PC-3 (cell line): Measurements from ENCODE around the gene FNDC10. TPM values are rescaled to one million over a fixed set of nuclear protein-coding genes. Genes with fewer than 3 reads are reported as not detected.

ENCODE experiments used
- ATAC-seq: fragments of 200-7000 bp; cut with Tn5 transposase; 2 replicates; pipeline ENCODE4 v1.9.1; 2020; ENCODE audit warnings: mild to moderate bottlenecking, moderate library complexity
- BruUV-seq: library from RNA; stranded (reverse); fragments of 400-500 nt; replicated peaks from 2 replicates; lab custom pipeline; 2021; lab: Mats Ljungman, UMichigan
- CTCF ChIA-PET: fragments of 300-600 bp; sonication (Branson Sonifier 250); formaldehyde crosslinking; loops from one replicate; lab custom pipeline; 2022; ENCODE audit warnings: antibody characterized with exemption; lab: Charles Lee
- POLR2A ChIA-PET: fragments of 300-600 bp; sonication (Branson Sonifier 250); formaldehyde crosslinking; loops from one replicate; lab custom pipeline; 2022; ENCODE audit warnings: antibody characterized with exemption; ENCODE audit not compliant: unreplicated experiment; lab: Charles Lee
- DNase-seq: peaks from one replicate; pipeline ENCODE4 v3.0.0-alpha.2; 2015
- H2AFZ ChIP-seq: fragments of 300-600 bp; sonication (generic); 2 replicates; pipeline ENCODE4 v1.6.0; 2016; ENCODE audit warnings: antibody characterized with exemption, low read length
- H3F3A ChIP-seq: fragments of 300-600 bp; sonication (generic); one replicate; pipeline ENCODE4 v1.6.0; 2017; ENCODE audit warnings: antibody characterized with exemption, low read length, control low read depth, mild to moderate bottlenecking; ENCODE audit not compliant: unreplicated experiment
- H3K27ac ChIP-seq: fragments of 300-600 bp; sonication (generic); 2 replicates; pipeline ENCODE4 v1.5.1; 2016; ENCODE audit warnings: mild to moderate bottlenecking, low read length
- H3K27me3 ChIP-seq: fragments of 300-600 bp; sonication (generic); 2 replicates; pipeline ENCODE4 v1.6.1; 2016; ENCODE audit warnings: low read length, mixed read lengths
- H3K36me3 ChIP-seq: fragments of 300-600 bp; sonication (generic); 2 replicates; pipeline ENCODE4 v1.6.1; 2016; ENCODE audit warnings: low read depth, mixed run types, low read length, mixed read lengths
- H3K4me1 ChIP-seq: fragments of 300-600 bp; sonication (generic); 2 replicates; pipeline ENCODE4 v1.5.1; 2016; ENCODE audit warnings: low read length; ENCODE audit not compliant: insufficient read depth
- H3K4me2 ChIP-seq: fragments of 300-600 bp; sonication (generic); 2 replicates; pipeline ENCODE4 v1.6.0; 2016; ENCODE audit warnings: low read length
- H3K4me3 ChIP-seq: fragments of 300-600 bp; sonication (generic); 2 replicates; pipeline ENCODE4 v1.5.1; 2016; ENCODE audit warnings: mild to moderate bottlenecking, low read length, mixed read lengths
- H3K79me2 ChIP-seq: fragments of 300-600 bp; sonication (generic); 2 replicates; pipeline ENCODE4 v1.6.1; 2017; ENCODE audit warnings: low read length, mixed read lengths
- H3K9ac ChIP-seq: fragments of 300-600 bp; sonication (generic); 2 replicates; pipeline ENCODE4 v1.6.0; 2016; ENCODE audit warnings: mild to moderate bottlenecking, low read length
- H3K9me2 ChIP-seq: fragments of 300-600 bp; sonication (generic); replicated peaks from 2 replicates; pipeline ENCODE4 v1.6.1; 2016; ENCODE audit warnings: mixed run types, low read length, mixed read lengths
- H3K9me3 ChIP-seq: fragments of 300-600 bp; sonication (generic); 2 replicates; pipeline ENCODE4 v1.6.1; 2016; ENCODE audit warnings: low read length, mixed read lengths
- H4K20me1 ChIP-seq: fragments of 300-600 bp; sonication (generic); 2 replicates; pipeline ENCODE4 v1.6.1; 2016; ENCODE audit warnings: low read length, mixed read lengths
- CTCF ChIP-seq: fragments of 300-600 bp; sonication (generic); conservative IDR thresholded peaks from 2 replicates; pipeline ENCODE4 v1.5.1; 2017; ENCODE audit warnings: antibody characterized with exemption, low read depth, mild to moderate bottlenecking, low read length
- EZH2 ChIP-seq: fragments of 300-600 bp; sonication (generic); IDR thresholded peaks from one replicate; pipeline ENCODE4 v1.6.1; 2017; ENCODE audit warnings: antibody characterized with exemption, mild to moderate bottlenecking, low read length; ENCODE audit not compliant: unreplicated experiment
- EZH2phosphoT487 ChIP-seq: fragments of 300-600 bp; sonication (generic); IDR thresholded peaks from 2 replicates; pipeline ENCODE4 v1.6.1; 2018; ENCODE audit warnings: mild to moderate bottlenecking, antibody characterized with exemption, low read length, borderline replicate concordance
- intact Hi-C: fragments of 100-400 bp; cut with micrococcal nuclease; formaldehyde crosslinking; loops from 2 replicates; pipeline ENCODE4 v1.9.0; 2023
- total RNA-seq: library from RNA; depleted of rRNA; stranded (reverse); fragments of >200 nt; gene quantifications from 2 replicates; pipeline ENCODE4 v1.2.3, GENCODE V29; 2014

The FNDC10 gene
- total RNA-seq, 1 experiment from 2014 or later = 8.8 TPM

GRCh38 chr1:1625404-1625775 is 25.5 kb upstream of the FNDC10 start:
- H2AFZ ChIP-seq = no peak overlapping the region
- peaks cover 3% of the 10 kb centered on the region; the same call in 1 of the 2 replicates for H4K20me1 ChIP-seq
- no peak overlapping the region for H3K4me2 ChIP-seq
- ChIA-PET CTCF (no interaction called here), POLR2A (no interaction called here)
- H3K27ac ChIP-seq = no peak overlapping the region
- H3K79me2 ChIP-seq = no peaks in the 10 kb centered on the region
- no peak overlapping the region for H3K9ac ChIP-seq
- TF ChIP-seq EZH2phosphoT487 (no peak), CTCF (no peak), EZH2 (no peak)
- no peak for ATAC-seq
- no peak for DNase-seq
- H3K36me3 ChIP-seq = no peaks in the 10 kb centered on the region
- no peaks in the 10 kb centered on the region for H3K9me3 ChIP-seq
- no peaks in the 10 kb centered on the region for H3K9me2 ChIP-seq
- intact Hi-C loops = no loop called here
- H3K4me3 ChIP-seq = no peak overlapping the region
- H3F3A ChIP-seq = no peaks in the 10 kb centered on the region
- H3K27me3 ChIP-seq = no peaks in the 10 kb centered on the region
- BruUV-seq = no TSS peak
- H3K4me1 ChIP-seq = no peaks in the 10 kb centered on the region

- intact Hi-C loops = no loop called here
- DNase-seq (no peak), ATAC-seq (no peak)
- BruUV-seq = no TSS peak
- H4K20me1 ChIP-seq = peaks cover 4% of the 10 kb centered on the region; the same call in 1 of the 2 replicates
- H3K4me3 ChIP-seq = no peak overlapping the region
- no peaks in the 10 kb centered on the region for H3K9me3 ChIP-seq
- ChIA-PET POLR2A (no interaction called here), CTCF (no interaction called here)
- no peaks in the 10 kb centered on the region for H3K9me2 ChIP-seq
- H3K79me2 ChIP-seq = no peaks in the 10 kb centered on the region
- no peak overlapping the region for H3K9ac ChIP-seq
- TF ChIP-seq EZH2 (no peak), EZH2phosphoT487 (no peak), CTCF (no peak)
- no peaks in the 10 kb centered on the region for H3K36me3 ChIP-seq
- H3K27me3 ChIP-seq = no peaks in the 10 kb centered on the region
- no peak overlapping the region for H3K4me2 ChIP-seq
- H3K4me1 ChIP-seq = no peaks in the 10 kb centered on the region
- no peaks in the 10 kb centered on the region for H3F3A ChIP-seq
- H2AFZ ChIP-seq = no peak overlapping the region
- H3K27ac ChIP-seq = no peak overlapping the region
Measured at GRCh38 chr1:1624443-1625403, 24.8 kb upstream of the FNDC10 start.
